GM21381 (cell line): ENCODE measurements around the gene MBNL2.

ENCODE experiments used
- ATAC-seq: cut with Tn5 transposase; IDR thresholded peaks from one replicate; pipeline ENCODE4 v1.9.1; 2021; ENCODE audit warnings: mild to moderate bottlenecking, moderate library complexity; ENCODE audit not compliant: unreplicated experiment

The MBNL2 gene

GRCh38 chr13:97250560-97250959 is 28.4 kb downstream of the MBNL2 start:
- no peak for ATAC-seq

- no peak for ATAC-seq
These were observed 30.6 kb downstream of the MBNL2 start for GRCh38 chr13:97252735-97253134.

- ATAC-seq: no peak
These were observed 31.6 kb downstream of the MBNL2 start for GRCh38 chr13:97253581-97254293.

GRCh38 chr13:97254816-97255215 is 32.7 kb downstream of the MBNL2 start:
- ATAC-seq: no peak

GRCh38 chr13:97255515-97256021 is 33.4 kb downstream of the MBNL2 start:
- no peak for ATAC-seq

- no peak for ATAC-seq
These were observed 34.2 kb downstream of the MBNL2 start for GRCh38 chr13:97256343-97256783.

GRCh38 chr13:97257228-97257755 is 35.2 kb downstream of the MBNL2 start:
- no peak for ATAC-seq

GRCh38 chr13:97257800-97258799 is 36.0 kb downstream of the MBNL2 start:
- ATAC-seq: peak; percentile 68

GRCh38 chr13:97258801-97259200 is 36.7 kb downstream of the MBNL2 start:
- ATAC-seq: no peak

- ATAC-seq: no peak
These were observed 37.3 kb downstream of the MBNL2 start for GRCh38 chr13:97259410-97259797.

GRCh38 chr13:97259798-97260714 is 37.9 kb downstream of the MBNL2 start:
- ATAC-seq: no peak

GRCh38 chr13:97261254-97262005 is 39.3 kb downstream of the MBNL2 start:
- peak; percentile 60 for ATAC-seq

- ATAC-seq: no peak
These were observed 39.9 kb downstream of the MBNL2 start for GRCh38 chr13:97262058-97262457.

GRCh38 chr13:97263160-97263559 is 41.0 kb downstream of the MBNL2 start:
- no peak for ATAC-seq

GRCh38 chr13:97264663-97265062 is 42.5 kb downstream of the MBNL2 start:
- no peak for ATAC-seq

GRCh38 chr13:97266332-97266731 is 44.2 kb downstream of the MBNL2 start:
- ATAC-seq: no peak

- no peak for ATAC-seq
These were observed 44.8 kb downstream of the MBNL2 start for GRCh38 chr13:97266772-97267417.

- no peak for ATAC-seq
These were observed 45.4 kb downstream of the MBNL2 start for GRCh38 chr13:97267418-97268059.

GRCh38 chr13:97268772-97269171 is 46.6 kb downstream of the MBNL2 start:
- ATAC-seq: no peak
